HG02938 (cell line): Measurements from ENCODE around the gene CCDC83.
A peak's percentile ranks its signal among the peaks of the same experiment; 100 is the strongest.

ENCODE experiments used
- ATAC-seq: cut with Tn5 transposase; IDR thresholded peaks from one replicate; pipeline ENCODE4 v1.9.1; 2021; ENCODE audit warnings: mild to moderate bottlenecking, moderate library complexity; ENCODE audit not compliant: unreplicated experiment

The CCDC83 gene

GRCh38 chr11:85855341-85855656, at the start of gene CCDC83:
CCDC83 (plus strand) TSS chr11:85855383; CDS start chr11:85865124, 9,741 bp downstream.
- no peak for ATAC-seq

GRCh38 chr11:85805387-85805786, 49.8 kb upstream of the CCDC83 start:
- no peak for ATAC-seq

GRCh38 chr11:85806016-85806415, 49.2 kb upstream of the CCDC83 start:
- ATAC-seq, result no peak

GRCh38 chr11:85806876-85807275, 48.3 kb upstream of the CCDC83 start:
- ATAC-seq, result no peak

GRCh38 chr11:85809191-85809590, 46.0 kb upstream of the CCDC83 start:
- peak; percentile 56 for ATAC-seq

GRCh38 chr11:85809863-85810262, 45.3 kb upstream of the CCDC83 start:
- no peak for ATAC-seq

- no peak for ATAC-seq
Measured at GRCh38 chr11:85810521-85810870, 44.7 kb upstream of the CCDC83 start.

- ATAC-seq, result peak; percentile 65
Measured at GRCh38 chr11:85810871-85811611, 44.1 kb upstream of the CCDC83 start, which contains the start of gene SYTL2. SYTL2 (minus strand) TSS chr11:85811141; CDS start chr11:85757725, 53,416 bp downstream.

GRCh38 chr11:85811624-85812023, 43.6 kb upstream of the CCDC83 start:
- no peak for ATAC-seq

- ATAC-seq, result no peak
Measured at GRCh38 chr11:85813721-85814120, 41.5 kb upstream of the CCDC83 start.

- ATAC-seq, result no peak
Measured at GRCh38 chr11:85815186-85815931, 39.8 kb upstream of the CCDC83 start.

- no peak for ATAC-seq
Measured at GRCh38 chr11:85819441-85819840, 35.7 kb upstream of the CCDC83 start.

GRCh38 chr11:85821636-85822035, 33.5 kb upstream of the CCDC83 start:
- ATAC-seq, result no peak

- ATAC-seq, result no peak
Measured at GRCh38 chr11:85822814-85823213, 32.4 kb upstream of the CCDC83 start.

GRCh38 chr11:85823816-85824215, 31.4 kb upstream of the CCDC83 start:
- ATAC-seq, result no peak

GRCh38 chr11:85825616-85826015, 29.6 kb upstream of the CCDC83 start:
- ATAC-seq, result no peak

- ATAC-seq, result peak; percentile 45
Measured at GRCh38 chr11:85826116-85826855, 28.9 kb upstream of the CCDC83 start.

- peak; percentile 64 for ATAC-seq
Measured at GRCh38 chr11:85827748-85828639, 27.2 kb upstream of the CCDC83 start.

- ATAC-seq, result no peak
Measured at GRCh38 chr11:85828640-85828978, 26.6 kb upstream of the CCDC83 start.

GRCh38 chr11:85829172-85829571, 26.0 kb upstream of the CCDC83 start:
- no peak for ATAC-seq

GRCh38 chr11:85831050-85831449, 24.1 kb upstream of the CCDC83 start:
- no peak for ATAC-seq
